GM19043 (cell line): ENCODE measurements around the gene PWWP2A.
"Not testable (repeated sequence)": the region's sequence is repeated elsewhere in the genome, so short reads cannot be mapped to it uniquely, and the experiment has no call there.

Experiments
- ATAC-seq: cut with Tn5 transposase; IDR thresholded peaks from one replicate; pipeline ENCODE4 v1.9.1; 2021; ENCODE audit warnings: low read depth; ENCODE audit not compliant: unreplicated experiment

The PWWP2A gene, protein sequence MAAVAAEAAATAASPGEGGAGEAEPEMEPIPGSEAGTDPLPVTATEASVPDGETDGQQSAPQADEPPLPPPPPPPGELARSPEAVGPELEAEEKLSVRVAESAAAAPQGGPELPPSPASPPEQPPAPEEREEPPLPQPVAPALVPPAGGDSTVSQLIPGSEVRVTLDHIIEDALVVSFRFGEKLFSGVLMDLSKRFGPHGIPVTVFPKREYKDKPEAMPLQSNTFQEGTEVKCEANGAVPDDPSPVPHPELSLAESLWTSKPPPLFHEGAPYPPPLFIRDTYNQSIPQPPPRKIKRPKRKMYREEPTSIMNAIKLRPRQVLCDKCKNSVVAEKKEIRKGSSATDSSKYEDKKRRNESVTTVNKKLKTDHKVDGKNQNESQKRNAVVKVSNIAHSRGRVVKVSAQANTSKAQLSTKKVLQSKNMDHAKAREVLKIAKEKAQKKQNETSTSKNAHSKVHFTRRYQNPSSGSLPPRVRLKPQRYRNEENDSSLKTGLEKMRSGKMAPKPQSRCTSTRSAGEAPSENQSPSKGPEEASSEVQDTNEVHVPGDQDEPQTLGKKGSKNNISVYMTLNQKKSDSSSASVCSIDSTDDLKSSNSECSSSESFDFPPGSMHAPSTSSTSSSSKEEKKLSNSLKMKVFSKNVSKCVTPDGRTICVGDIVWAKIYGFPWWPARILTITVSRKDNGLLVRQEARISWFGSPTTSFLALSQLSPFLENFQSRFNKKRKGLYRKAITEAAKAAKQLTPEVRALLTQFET

DNA sequence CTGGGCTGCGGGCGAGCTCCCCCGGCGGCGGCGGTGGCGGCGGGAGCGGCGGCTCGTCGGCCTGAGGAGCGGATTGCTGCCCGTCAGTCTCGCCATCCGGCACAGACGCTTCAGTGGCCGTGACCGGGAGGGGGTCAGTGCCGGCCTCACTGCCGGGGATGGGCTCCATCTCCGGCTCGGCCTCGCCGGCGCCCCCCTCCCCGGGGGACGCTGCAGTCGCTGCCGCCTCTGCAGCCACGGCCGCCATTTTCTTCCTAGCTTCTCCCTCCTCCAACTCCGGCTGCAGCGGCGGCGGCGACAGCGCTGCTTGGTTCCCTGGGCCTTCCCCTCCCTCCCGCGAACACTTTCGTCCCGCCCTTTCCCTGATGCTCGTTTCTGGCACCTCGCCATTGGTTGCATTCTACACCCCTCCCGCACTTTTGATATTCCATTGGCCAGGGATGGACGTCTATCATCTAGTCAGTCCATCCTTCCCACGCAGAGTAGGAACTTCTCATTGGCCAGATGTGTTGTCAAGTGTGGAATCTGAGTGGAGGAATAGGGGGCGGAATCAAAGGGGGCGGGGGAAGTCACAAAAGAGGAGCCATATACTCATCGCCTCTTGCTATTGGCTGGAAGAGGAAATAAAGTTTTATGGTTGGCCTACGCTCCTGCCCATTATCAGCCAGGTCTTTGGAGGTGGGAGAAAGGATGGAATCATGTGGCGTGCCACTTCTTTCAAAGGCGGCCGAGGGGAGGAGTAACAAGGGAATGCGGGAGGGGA, at the start of gene PWWP2A:
TSS of gene PWWP2A (minus strand) at position 309 of the 763 bp plus-strand sequence. CDS start at position 247, 62 bp downstream.
- peak; percentile 93 for ATAC-seq

DNA sequence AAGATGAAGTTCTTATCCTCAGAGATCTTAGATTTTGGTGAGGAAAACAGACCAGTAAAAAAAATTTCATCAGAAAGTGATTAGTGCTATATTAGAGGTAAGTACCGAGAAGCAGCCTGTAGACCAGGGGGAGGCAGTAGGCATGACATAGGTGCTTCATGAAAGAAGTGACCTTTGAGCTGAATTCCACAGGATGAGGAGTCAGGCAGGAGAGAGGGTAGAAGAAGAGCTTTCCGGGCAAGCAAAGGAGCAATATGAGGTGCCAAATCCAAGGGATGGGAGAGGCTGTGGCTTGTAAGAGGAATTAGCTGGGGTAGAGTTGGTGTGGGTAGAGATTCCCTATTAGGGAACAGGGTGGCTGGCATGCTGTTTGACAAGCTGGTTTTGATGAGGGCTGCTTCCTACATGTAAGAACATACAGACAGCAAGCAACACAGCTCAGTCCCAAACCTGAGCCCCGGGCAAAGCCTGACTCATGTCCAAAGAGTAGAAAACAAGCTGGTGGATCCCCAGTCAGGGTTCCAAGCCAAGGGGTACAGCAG, 48.4 kb upstream of the PWWP2A start:
- ATAC-seq, result no peak

- no peak for ATAC-seq
These were observed 47.8 kb upstream of the PWWP2A start for GRCh38 chr5:160166973-160167623.

- ATAC-seq, result no peak
These were observed 47.1 kb upstream of the PWWP2A start for GRCh38 chr5:160166069-160166972.

- ATAC-seq, result no peak
These were observed 46.2 kb upstream of the PWWP2A start for GRCh38 chr5:160165137-160166068.

DNA sequence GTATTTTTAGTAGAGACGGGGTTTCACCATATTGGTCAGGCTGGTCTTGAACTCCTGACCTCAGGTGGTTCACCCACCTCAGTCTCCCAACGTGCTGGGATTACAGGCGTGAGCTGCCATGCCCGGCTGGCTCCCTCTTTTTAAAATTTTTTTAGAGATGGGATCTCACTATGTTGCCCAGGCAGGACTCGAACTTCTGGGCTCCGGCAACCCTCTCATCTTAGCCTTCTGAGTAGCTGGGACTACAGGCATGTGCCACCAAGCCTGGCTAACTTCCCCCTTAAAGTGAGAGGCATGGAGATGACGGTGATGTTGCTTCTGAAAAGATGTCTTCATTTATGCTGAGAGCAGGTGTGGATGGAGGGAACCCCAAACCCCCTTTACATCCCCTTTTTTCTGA, 43.7 kb upstream of the PWWP2A start:
- ATAC-seq, result no peak

DNA sequence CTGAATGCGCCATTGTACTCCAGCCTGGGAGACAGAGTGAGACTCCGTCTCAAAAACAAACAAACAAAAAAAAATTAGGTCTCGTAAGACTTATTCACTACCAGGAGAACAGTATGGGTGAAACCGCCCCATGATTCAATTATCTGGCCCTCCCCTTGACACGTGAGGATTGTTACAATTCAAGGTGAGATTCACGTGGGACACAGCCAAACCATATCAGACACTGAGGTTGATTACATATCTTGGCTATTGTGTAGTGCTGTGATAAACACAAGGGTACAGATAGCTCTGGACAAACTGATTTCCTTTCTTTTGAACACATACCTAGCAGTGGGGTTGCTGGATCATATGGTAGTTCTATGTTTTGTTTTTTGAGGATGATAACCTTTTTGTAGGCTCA, 42.4 kb upstream of the PWWP2A start:
- no peak for ATAC-seq

DNA sequence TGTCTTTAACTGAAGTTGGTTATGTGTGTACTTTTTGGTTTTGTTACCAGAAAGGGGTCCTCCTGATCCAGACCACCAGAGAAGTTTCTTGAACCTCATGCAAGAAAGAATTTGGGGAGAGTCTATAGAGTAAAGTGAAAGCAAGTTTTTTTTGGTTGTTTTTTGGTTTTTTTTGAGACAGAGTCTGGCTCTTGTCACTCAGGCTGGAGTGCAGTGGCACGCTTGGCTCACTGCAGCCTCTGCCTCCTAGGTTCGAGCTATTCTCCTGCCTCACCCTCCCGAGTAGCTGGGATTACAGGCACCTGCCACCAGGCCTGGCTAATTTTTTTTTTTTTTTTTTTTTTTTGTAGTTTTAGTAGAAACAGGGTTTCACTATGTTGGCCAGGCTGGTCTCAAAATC, 41.6 kb upstream of the PWWP2A start:
- not testable (repeated sequence) for ATAC-seq

DNA sequence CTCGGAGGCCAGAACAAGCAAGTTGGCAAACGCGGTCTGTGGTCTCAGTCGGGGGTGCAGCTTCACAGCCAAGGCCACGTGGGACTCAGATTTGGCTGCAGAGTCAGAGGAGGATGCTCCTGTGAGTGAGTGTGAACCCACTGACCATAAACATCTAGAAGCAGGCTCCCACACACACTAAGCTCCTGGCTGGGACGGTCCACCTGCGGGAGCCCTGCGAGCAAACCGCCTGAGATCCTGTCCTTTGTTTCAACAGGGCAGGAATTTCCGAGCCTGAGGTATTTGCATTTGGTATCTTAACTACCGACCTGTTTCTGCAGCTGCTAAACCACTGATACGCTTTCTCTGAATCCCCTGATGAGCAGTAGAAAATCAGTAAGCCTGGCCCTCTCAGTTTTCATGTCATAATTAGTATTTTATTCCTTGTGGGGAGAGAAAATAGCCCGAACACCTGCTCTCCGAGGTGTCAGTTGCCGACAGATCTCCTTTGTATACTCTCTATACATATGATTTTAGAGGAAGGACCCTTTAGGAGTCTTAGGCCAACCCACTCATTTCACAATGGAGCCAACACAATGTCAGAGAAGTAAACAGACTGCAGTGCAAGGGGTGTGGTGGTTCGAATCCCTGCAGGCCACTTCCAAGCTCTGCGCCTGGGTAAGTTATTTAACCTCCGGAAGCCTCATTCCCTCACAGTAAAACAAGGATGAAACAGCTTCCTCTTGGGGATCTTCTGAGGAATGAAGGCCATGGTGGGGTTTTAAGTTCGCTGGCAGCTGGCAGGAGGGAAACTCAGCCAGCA, 40.9 kb upstream of the PWWP2A start:
- ATAC-seq, result peak; percentile 58

DNA sequence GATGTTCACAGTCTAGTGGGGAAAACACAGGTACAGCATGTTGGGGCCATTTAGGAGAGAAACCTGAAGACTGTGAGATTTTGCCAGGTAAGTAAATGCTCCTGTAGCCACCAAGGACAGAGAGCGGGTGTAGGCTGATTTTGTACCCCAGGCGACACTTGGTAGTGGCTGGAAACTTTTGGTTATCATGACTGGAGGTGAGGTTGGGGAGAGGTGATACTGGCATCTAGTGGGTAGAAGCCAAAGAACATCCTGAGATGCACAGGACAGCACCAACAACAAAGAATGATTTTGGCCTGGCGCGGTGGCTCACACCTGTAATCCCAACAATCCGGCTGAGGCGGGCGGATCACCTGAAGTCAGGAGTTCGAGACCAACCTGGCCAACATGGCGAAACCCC, 38.8 kb upstream of the PWWP2A start:
- no peak for ATAC-seq

DNA sequence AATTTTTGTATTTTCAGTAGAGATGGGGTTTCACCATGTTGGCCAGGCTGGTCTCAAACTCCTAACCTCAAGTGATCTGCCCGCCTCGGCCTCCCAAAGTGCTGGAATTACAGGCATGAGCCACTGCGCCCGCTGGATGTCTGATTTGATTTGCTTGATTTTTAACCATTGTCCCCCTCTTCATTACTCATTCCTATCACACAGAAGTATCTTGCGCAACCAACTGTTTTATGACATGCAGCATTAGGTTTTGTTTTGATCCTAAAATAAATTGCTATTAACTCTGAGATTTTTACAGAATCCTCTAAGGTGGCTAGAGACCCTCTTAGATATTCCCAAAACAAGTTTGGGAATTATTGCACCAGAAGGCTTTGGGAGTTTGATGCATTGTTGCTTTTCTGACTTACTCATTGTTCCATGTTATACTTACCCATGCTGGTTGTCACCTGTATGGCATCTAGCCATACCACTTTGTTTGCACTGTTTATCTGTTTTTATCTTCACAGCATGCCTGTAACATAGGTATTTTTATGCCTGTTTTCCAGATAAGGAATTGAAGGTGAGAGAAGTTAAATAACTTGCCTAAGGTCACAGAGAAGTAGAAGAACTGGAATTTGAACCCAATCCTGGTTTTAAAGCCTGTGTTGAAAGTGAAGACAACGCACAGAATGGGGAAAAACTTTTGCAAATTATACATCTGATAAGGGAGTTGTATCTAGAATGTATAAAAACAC, 35.9 kb upstream of the PWWP2A start:
- no peak for ATAC-seq

DNA sequence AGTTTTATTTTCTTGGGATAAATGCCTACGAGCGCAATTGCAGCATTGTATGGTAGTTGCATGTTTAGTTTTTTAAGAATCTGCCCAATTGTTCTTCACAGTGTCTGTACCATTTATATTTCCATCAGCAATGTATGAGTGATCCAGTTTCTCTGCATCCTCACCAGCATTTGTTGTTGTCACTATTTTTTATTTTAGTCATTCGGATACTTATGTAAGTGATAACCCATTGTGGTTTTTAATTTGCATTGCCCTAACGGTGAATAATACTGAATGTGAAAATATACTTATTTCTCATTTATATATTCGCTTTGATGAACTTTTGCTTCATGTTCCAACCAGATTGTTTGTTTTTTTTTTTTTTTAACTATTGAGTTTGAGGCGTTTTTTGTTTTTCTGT, 33.7 kb upstream of the PWWP2A start:
- ATAC-seq, result no peak

DNA sequence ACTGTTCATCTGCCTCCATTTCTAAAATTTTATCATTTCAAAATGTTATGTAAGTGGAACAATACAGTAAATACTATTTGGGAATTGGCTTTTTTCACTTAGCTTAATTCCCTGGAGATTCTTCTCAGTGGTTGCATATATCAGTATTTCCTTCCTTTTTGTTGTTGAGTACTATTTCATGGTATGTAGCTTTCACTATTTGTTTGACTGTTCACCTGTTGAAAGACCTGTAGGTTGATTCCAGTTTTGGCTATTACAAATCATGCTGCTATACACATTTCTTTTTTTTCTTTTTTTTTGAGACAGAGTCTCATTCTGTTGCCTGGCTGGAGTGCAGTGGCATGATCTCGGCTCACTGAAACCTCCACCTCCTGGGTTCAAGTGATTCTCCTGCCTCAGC, 33.0 kb upstream of the PWWP2A start:
- ATAC-seq, result peak; percentile 61

GRCh38 chr5:160151017-160151416, 31.8 kb upstream of the PWWP2A start:
- no peak for ATAC-seq

DNA sequence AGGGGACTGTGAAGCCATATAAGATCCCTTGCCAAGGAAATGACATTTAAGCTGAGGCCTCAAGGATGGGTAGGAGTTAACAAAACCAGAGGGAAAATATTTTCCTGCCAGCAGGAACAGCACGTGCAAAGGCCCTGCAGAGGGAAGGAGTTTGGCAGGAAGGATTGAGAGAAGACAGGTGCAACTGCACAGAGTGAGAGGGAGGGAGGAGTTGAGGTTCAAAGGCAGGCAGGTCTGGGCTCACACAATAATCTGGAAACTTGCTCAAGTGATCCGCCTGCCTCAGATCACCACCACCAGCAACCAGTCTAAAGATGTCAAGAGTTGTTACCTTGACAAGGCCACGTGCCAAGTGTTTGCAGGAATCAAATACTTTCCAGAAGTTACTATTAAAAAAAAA, 31.1 kb upstream of the PWWP2A start:
- no peak for ATAC-seq

DNA sequence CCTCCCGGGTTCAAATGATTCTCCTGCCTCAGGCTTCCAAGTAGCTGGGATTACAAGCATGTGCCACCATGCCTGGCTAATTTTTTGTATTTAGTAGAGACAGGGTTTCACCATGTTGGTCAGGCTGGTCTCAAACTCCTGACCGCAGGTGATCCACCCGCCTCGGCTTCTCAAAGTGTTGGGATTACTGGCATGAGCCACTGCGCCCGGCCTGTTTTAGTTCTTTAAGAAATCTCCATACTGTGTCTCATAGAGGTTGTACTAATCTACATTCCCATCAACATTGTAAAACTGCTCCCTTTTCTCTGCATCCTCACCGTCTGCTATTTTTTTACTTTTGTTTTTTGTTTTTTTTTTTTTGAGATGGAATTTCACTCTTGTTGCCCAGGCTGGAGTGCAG, 25.2 kb upstream of the PWWP2A start:
- not testable (repeated sequence) for ATAC-seq

DNA sequence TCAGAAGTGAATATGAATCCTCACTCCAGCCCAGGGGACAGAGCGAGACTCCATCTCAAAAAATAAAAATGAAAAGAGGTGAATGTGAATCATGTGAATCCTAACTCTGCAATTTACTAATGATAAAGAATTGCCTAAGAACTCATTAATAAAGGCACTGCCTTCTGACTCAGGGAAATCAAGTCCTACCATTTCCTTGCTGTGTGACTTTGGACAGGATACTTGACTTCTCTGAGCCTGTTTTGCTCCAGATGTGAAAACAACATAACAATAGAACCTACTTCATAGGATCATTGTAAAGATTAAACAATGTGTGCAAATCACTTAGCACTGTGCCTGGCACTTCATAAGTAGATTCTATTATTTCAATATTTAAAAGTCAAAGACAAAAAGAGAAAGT, 15.1 kb upstream of the PWWP2A start:
- ATAC-seq, result no peak
